ENCODE results near the gene MTA2. TPM values are rescaled to one million over a fixed set of nuclear protein-coding genes. Genes with fewer than 3 reads are reported as not detected.

Gene MTA2
- total RNA-seq, 2 experiments from 2014 or later: 130 to 174 TPM

DNA sequence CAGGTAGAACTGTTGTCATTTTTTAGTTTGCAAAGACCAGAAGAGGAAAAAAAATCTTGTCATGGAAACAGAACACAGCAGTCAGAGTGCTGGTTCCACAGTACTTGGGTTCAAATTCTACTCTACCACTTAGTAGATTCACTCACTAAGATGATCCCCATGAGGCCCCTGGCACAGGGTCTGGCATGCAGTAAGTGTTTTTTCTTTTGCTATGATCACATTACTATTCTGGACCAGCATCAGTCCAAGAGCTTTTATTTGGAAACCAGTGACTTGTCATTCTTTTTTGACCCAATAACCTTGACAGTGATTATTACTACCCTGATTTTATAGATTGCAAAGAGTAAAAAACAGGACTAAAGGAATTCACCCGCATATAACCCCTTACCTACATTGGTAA lies 32.1 kb downstream of the MTA2 start:
- DNase-seq (ENCODE audit: low spot score): no peak
- Histone ChIP-seq H3K4me1 (ENCODE audit: insufficient read depth, low read length, poor library complexity, severe bottlenecking) (peaks cover 25% of the 10 kb centered on the region), H3K4me2 (ENCODE audit: low read length) (no peak overlapping the region; the same call in 1 of the 2 replicates), H3K79me2 (ENCODE audit: insufficient read depth, low read depth, low read length) (peaks cover 83% of the 10 kb centered on the region), H3K9me2 (ENCODE audit: insufficient read depth, low read length) (no peaks in the 10 kb centered on the region), H3K27ac (ENCODE audit: low read depth, low read length, poor library complexity, severe bottlenecking) (no peak overlapping the region), H2AFZ (ENCODE audit: low read length) (no peak overlapping the region), H3K4me3 (ENCODE audit: low read depth, low read length, poor library complexity, severe bottlenecking) (no peak overlapping the region), H4K20me1 (ENCODE audit: insufficient read depth, low read length) (peaks cover 32% of the 10 kb centered on the region), H3K9me3 (ENCODE audit: low read length) (no peaks in the 10 kb centered on the region), H3K36me3 (ENCODE audit: insufficient read depth, low read length) (peaks cover 90% of the 10 kb centered on the region)
- ChIA-PET CTCF (ENCODE audit: unreplicated experiment) (no interaction called here), POLR2A (interaction anchor here (0.6 to 1.5 kb wide), 4 partner anchors 12 to 137 kb away, joined by 3 to 5 read pairs (median 4); partner anchors contain the start of genes CSKMT and TUT1)
- no TSS peak for BruUV-seq (replicated peaks)
- no peak for TF ChIP-seq CTCF (conservative IDR thresholded peaks at IDR 0.05; ENCODE audit: low read length)
- no peak for TF ChIP-seq EZH2phosphoT487 (IDR thresholded peaks at IDR 0.05; ENCODE audit: borderline replicate concordance, low read depth, low read length)
- intact Hi-C loops (cut with micrococcal nuclease; ENCODE audit: unreplicated experiment): loop anchor here (5.0 kb wide), 1 partner anchor 313 kb away; the partner anchor contains the start of gene SLC3A2

DNA sequence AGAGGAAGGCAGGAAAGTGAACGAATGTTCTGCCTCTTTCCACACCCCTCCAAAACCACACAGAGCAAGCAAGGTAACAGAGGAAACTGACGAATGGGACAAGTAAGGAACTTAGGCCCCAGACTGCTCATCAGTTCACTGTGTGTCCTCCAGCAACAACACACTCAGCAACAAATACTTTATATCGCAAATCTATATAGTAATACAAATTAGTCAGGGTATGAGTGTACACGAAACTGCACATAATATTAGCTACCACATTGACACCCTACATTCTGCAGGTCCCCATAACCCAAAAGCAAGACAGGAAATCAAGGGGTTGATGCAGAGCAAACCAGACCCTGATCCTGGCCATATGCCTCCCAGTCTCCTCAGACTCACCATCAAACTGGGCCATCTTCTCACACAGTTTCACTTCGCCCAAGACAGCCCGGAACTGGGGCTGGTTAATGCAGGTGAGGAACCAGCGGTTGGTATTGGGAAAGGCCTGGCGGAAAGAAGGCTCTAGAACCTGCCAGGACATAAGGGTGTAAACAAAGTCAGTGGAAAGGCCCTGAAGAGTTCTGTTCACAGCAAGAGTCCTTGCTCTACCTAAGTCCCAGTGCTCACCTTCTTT lies 34.5 kb downstream of the MTA2 start:
- Histone ChIP-seq H3K4me1 (ENCODE audit: insufficient read depth, low read length, poor library complexity, severe bottlenecking) (peaks cover 15% of the 10 kb centered on the region), H3K4me2 (ENCODE audit: low read length) (no peak overlapping the region), H3K27ac (ENCODE audit: low read depth, low read length, poor library complexity, severe bottlenecking) (no peak overlapping the region), H4K20me1 (ENCODE audit: insufficient read depth, low read length) (peaks cover 29% of the 10 kb centered on the region), H3K9me2 (ENCODE audit: insufficient read depth, low read length) (no peaks in the 10 kb centered on the region), H3K79me2 (ENCODE audit: insufficient read depth, low read depth, low read length) (peaks cover 69% of the 10 kb centered on the region), H2AFZ (ENCODE audit: low read length) (no peak overlapping the region), H3K36me3 (ENCODE audit: insufficient read depth, low read length) (peaks cover 98% of the 10 kb centered on the region), H3K4me3 (ENCODE audit: low read depth, low read length, poor library complexity, severe bottlenecking) (no peak overlapping the region), H3K9me3 (ENCODE audit: low read length) (no peaks in the 10 kb centered on the region)
- CTCF ChIA-PET (ENCODE audit: unreplicated experiment): no interaction called here
- intact Hi-C loops (cut with micrococcal nuclease; ENCODE audit: unreplicated experiment): no loop called here
- POLR2A ChIA-PET: interaction anchor here (1.4 to 3.0 kb wide), 2 partner anchors 9 to 24 kb away, joined by 3 to 11 read pairs; partner anchors contain the start of gene TUT1
- DNase-seq (ENCODE audit: low spot score): no peak
- TF ChIP-seq CTCF (conservative IDR thresholded peaks at IDR 0.05; ENCODE audit: low read length) (no peak), EZH2phosphoT487 (IDR thresholded peaks at IDR 0.05; ENCODE audit: borderline replicate concordance, low read depth, low read length) (no peak)
- BruUV-seq (replicated peaks): no TSS peak

DNA sequence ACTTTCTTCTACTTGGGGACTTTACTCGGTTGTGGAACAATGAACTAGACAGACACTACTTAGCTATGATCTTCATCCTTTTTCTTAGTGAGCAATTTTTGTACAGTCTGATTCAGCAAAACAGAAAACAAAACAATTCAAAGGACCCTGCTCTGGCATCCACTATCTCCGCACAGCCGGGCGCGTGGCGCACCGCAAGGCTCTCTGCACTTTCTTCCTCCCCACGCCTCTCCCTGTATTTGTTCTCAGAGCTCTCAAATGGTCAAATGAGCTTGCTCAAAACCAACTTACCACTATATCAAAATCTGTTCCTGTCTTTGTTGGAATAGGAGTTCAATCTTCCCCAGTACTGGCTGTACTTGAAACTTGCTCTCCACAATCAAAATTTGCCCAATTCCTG lies 35.4 kb downstream of the MTA2 start:
- no peak overlapping the region for H3K4me2 ChIP-seq (ENCODE audit: low read length)
- no TSS peak for BruUV-seq (replicated peaks)
- H3K4me1 ChIP-seq (ENCODE audit: insufficient read depth, low read length, poor library complexity, severe bottlenecking): peaks cover 7% of the 10 kb centered on the region
- H3K4me3 ChIP-seq (ENCODE audit: low read depth, low read length, poor library complexity, severe bottlenecking): no peak overlapping the region
- H3K79me2 ChIP-seq (ENCODE audit: insufficient read depth, low read depth, low read length): peaks cover 60% of the 10 kb centered on the region
- ChIA-PET CTCF (ENCODE audit: unreplicated experiment) (no interaction called here), POLR2A (interaction anchor here (1.4 to 3.0 kb wide), 2 partner anchors 9 to 25 kb away, joined by 3 to 11 read pairs; partner anchors contain the start of gene TUT1)
- TF ChIP-seq EZH2phosphoT487 (IDR thresholded peaks at IDR 0.05; ENCODE audit: borderline replicate concordance, low read depth, low read length) (no peak), CTCF (conservative IDR thresholded peaks at IDR 0.05; ENCODE audit: low read length) (no peak)
- H2AFZ ChIP-seq (ENCODE audit: low read length): no peak overlapping the region
- no peak for DNase-seq (ENCODE audit: low spot score)
- peaks cover 25% of the 10 kb centered on the region; the same call in 1 of the 2 replicates for H4K20me1 ChIP-seq (ENCODE audit: insufficient read depth, low read length)
- no peaks in the 10 kb centered on the region for H3K9me3 ChIP-seq (ENCODE audit: low read length)
- H3K36me3 ChIP-seq (ENCODE audit: insufficient read depth, low read length): peaks cover 98% of the 10 kb centered on the region
- intact Hi-C loops (cut with micrococcal nuclease; ENCODE audit: unreplicated experiment): no loop called here
- no peaks in the 10 kb centered on the region for H3K9me2 ChIP-seq (ENCODE audit: insufficient read depth, low read length)
- H3K27ac ChIP-seq (ENCODE audit: low read depth, low read length, poor library complexity, severe bottlenecking): no peak overlapping the region

All from OCI-LY7 (cell line).